ENCODE measurements around the gene FKBP6.
"Not testable (repeated sequence)": the region's sequence is repeated elsewhere in the genome, so short reads cannot be mapped to it uniquely, and the experiment has no call there.

The FKBP6 gene

DNA sequence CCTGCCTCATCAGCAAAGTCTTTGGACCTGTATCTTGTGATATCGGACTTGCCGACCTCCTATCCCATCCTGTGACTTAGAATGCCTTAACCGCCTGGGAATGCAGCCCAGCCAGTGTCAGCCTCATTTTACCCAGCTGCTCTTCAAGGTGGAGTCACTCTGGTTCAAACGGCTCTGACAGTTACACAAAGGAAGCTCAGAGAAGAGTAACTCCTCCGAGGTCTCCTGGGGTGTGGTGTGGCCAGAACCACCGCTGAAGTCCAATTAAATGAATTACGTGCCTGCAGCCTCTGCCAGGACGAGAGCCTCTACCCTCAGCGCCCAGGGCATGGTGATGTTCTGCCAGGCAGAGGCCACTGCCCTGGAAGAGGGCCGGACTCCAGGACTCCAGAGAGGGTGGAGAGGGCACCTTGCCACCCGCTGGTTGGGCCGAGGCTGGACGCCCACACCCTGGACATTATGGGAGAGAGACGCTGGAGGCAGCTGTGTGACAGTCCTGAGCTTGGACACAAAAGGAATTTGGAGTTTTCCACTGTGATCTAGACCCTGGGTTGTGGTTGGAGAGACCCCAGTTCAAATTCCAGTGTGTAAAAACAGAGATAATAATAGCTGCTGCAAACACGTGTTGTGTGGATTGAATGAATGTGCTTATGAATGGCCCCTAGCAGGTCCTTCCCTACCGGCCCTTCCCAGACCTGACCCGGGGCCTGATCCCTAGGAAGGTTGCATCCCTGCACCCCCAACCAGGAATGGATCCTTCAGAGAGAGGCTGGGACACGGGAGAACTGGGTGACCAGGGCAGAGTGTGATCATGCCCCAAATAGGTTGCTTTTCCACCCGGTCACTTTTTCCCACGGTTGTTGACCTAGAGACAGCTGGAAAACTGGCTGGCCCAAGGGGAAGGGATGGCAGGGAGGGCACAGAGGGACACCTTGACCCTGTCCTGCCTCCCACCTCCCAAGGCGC lies 67.9 kb downstream of the FKBP6 start:
- DNase-seq = no peak

DNA sequence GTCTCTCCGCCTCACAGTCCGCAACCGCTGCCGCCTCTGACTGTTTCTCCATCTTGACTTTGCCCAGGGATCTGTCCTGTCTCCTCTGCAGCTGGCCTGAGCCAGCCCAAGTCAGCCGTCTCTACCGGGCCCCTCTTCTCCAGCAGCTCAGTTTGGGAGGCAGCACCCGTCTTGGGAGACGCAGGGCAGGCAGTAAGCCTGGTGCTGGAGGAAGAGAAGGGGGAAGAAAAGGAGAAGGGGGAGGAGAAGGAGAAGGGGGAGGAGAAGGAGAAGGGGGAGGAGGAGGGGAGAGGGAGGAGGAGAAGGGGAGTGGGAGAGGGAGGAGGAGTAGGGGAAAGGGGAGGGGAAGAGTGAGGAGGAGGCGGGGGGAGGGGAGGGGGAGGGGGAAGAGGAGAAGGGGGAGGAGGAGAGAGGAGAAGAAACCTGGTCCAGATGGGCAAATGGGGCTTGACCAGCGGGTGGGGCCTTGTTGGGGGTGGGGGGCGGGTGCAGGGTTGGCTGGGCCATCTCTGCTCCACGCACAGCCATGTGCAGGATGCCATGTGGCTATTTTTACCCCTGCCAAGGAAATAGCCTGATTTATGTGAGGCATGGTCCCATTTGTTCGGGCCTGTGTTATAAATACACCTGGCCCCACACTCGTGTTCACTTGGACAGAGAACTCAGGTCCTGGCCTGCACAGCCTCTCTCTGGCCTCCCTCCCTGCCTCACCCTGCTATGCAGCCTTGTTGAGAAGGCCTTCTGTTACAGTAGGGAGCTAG lies 69.7 kb downstream of the FKBP6 start:
- no peak for DNase-seq

DNA sequence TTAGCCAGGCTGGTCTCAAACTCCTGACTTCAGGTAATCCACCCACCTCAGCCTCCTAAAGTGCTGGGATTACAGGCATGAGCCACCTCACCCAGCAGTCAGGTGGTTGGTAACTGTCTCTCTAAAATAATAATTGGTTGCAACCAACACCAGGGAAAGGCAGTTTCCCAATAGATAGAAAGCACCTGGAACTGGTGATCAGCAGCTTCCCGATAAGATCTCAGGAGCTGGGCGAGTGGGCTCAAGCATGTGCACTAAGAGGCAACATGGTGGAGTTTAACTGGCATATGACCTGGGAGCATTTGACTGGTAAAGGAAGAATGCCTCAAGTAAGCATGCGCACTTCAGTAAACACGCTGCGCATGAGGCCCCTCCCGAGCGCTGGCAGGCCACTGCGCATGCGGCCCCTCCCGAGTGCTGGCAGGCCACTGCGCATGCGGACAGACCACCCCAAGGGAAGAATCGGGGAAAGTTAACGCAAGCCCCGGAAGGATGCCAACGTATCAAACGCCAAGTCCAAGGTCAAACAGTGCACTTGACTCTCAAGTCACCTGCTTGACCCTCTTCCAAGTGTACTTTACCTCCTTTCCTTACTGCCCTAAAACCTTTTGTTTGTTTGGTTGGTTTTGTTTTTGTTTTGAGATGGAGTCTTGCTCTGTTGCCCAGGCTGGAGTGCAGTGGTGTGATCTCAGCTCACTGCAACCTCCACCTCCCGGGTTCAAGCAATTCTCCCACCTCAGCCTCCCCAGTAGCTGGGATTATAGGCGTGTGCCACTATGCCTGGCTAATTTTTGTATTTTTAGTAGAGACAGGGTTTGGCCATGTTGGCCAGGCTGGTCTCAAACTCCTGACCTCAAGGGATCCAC lies 71.5 kb downstream of the FKBP6 start:
- peak; percentile 11 for DNase-seq

DNA sequence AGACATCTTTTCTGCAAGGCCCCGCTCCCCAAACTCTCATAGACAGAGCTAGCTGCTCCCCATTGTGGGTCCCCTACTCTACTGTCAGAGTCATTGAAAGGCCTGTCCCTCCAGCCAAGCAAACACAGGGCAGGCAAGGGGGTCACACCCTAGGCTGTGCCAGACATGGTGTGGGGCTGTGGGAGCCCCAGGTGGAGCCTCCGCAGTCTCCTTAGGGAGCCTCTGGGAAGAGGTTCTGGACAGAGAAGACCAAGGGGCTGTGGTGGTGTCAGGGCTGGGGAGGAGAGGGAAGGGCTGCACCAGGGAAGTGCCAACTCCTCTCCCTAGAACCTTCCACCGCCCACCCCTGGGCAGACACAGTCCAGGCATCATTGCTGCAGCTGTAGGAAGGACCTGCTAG lies 76.9 kb downstream of the FKBP6 start:
- DNase-seq = not testable (repeated sequence)
